Ovary (tissue), 9 donors: ENCODE measurements around the gene GCGR. TPM values are rescaled to one million over a fixed set of nuclear protein-coding genes. Genes with fewer than 3 reads are reported as not detected.
A peak's percentile ranks its signal among the peaks of the same experiment; 100 is the strongest.

ENCODE experiments used
- DNase-seq, 5 donors: peaks; one replicate each; pipeline ENCODE4 v3.0.0-alpha.2; 2019 to 2020
- H3K27ac ChIP-seq, 2 donors: fragments of 200-600 bp; one replicate each; pipeline versions ENCODE4 v1.5.1 to v1.8.0; 2019 to 2022
- H3K27me3 ChIP-seq: fragments of 200-600 bp; one replicate; pipeline ENCODE4 v1.8.0; 2022
- H3K36me3 ChIP-seq: fragments of 200-600 bp; sonication (generic); one replicate; pipeline ENCODE4 v1.5.1; 2019
- H3K4me1 ChIP-seq: one replicate; pipeline ENCODE4 v1.8.1; 2013; ENCODE audit warnings: mild to moderate bottlenecking, moderate library complexity; ENCODE audit not compliant: insufficient read depth
- H3K4me3 ChIP-seq: fragments of 200-600 bp; sonication (generic); one replicate; pipeline ENCODE4 v1.5.1; 2017
- H3K9me3 ChIP-seq, 2 donors: fragments of 200-600 bp in 1 of 2; sonication (generic) in 1 of 2; one replicate each; pipeline versions ENCODE4 v1.5.1 to v1.8.1; 2013 to 2019; ENCODE audit warnings: mild to moderate bottlenecking in 1 of 2, moderate library complexity in 1 of 2
- CTCF ChIP-seq, 3 donors: fragments of 450-650 bp in 2 of 3; fragments of 200-600 bp in 1 of 3; IDR thresholded peaks; one replicate each; pipeline versions ENCODE4 v1.5.1 to v1.8.0; 2016 to 2022; ENCODE audit warnings: antibody characterized with exemption in 3 of 3, mild to moderate bottlenecking in 1 of 3
- EP300 ChIP-seq: sonication (generic); formaldehyde crosslinking; IDR thresholded peaks from one replicate; pipeline ENCODE4 v1.6.1; 2017; ENCODE audit warnings: antibody characterized with exemption
- POLR2A ChIP-seq: fragments of 450-650 bp; IDR thresholded peaks from one replicate; pipeline ENCODE4 v1.6.1; 2017; ENCODE audit warnings: antibody characterized with exemption, mild to moderate bottlenecking, moderate library complexity
- WGBS, 3 donors: extraction: QIAGEN DNeasy Blood & Tissue Kit in 1 of 3; methylation state at CpG; one replicate each; pipeline versions ENCODE4 v1.1.5 to v1.1.7; 2013 to 2017; 5-methylcytosine and 5-hydroxymethylcytosine counted together
- intact Hi-C, 4 donors: fragments of 100-400 bp; cut with DNase I; formaldehyde crosslinking; loops; one replicate each; pipeline versions ENCODE4 v1.11.0 to v1.15.1; 2022 to 2023
- polyA plus RNA-seq, 2 donors: library from polyadenylated mRNA; stranded (reverse); fragments of 200-250 nt in 1 of 2; fragments of 350-450 nt in 1 of 2; fragmentation: Illumina TruSeq in 1 of 2; extraction: RNeasy Lipid Tissue Mini Kit (QIAGEN cat#74804) in 1 of 2; gene quantifications; one replicate each; pipeline ENCODE4 v1.2.3, GENCODE V29; 2013 to 2014
- total RNA-seq, 7 donors: library from RNA; depleted of rRNA in 2 of 7; stranded (reverse); fragments of >200 nt in 2 of 7; fragmentation: NEBNext Ultra II Directional in 3 of 7; extraction: Animal tissue kit (Norgen Biotek cat#: 25700) in 3 of 7; gene quantifications; one replicate each; pipeline versions ENCODE4 v1.1.0 to v1.2.4, GENCODE V29; 2016 to 2023
- donor health status: DM: no; HTN: no; CAD: no; lungs with moderate emphysema.
- donor health status: DM: no; HTN: no; CAD: no.
- donor health status: Bipolar disorder and iron deficiency.
- donor health status: DM: yes; HTN: yes; CAD: no.
- donor health status: DM: no; HTN: no; CAD: no.
- donor health status: DM: yes; HTN: yes; CAD: no.

Gene GCGR
- total and polyA plus RNA-seq, 9 donors: not detected

- TF ChIP-seq CTCF (IDR thresholded peaks at IDR 0.05): no peak
- no peak for TF ChIP-seq POLR2A
- no peak for TF ChIP-seq EP300
- Histone ChIP-seq H3K4me3 (no peak overlapping the region), H3K27me3 (no peaks in the 10 kb centered on the region), H3K9me3 (no peaks in the 10 kb centered on the region), H3K4me1 (peaks cover 16% of the 10 kb centered on the region), H3K27ac (no peak overlapping the region), H3K36me3 (no peaks in the 10 kb centered on the region)
- DNase-seq: no peak
- intact Hi-C loops: no loop called here
- 79 to 88% (median 85%) methylated on average over 6 of the region's 6 CpGs for WGBS, 3 donors
Observed at GRCh38 chr17:81829858-81830257, 25.9 kb downstream of the GCGR start.

- WGBS, 3 donors: 86 to 89% (median 88%) methylated on average over 7 of the region's 7 CpGs
- H3K4me1 ChIP-seq: peaks cover 16% of the 10 kb centered on the region
- intact Hi-C loops: no loop called here
- no peak for DNase-seq
- H3K4me3 ChIP-seq: no peak overlapping the region
- H3K27ac ChIP-seq: no peak overlapping the region
- no peaks in the 10 kb centered on the region for H3K27me3 ChIP-seq
- TF ChIP-seq EP300 (no peak), CTCF (IDR thresholded peaks at IDR 0.05) (no peak), POLR2A (no peak)
- no peaks in the 10 kb centered on the region for H3K9me3 ChIP-seq
- no peaks in the 10 kb centered on the region for H3K36me3 ChIP-seq
Observed at GRCh38 chr17:81831563-81831956, 27.6 kb downstream of the GCGR start.

GRCh38 chr17:81831957-81832607 lies 28.1 kb downstream of the GCGR start:
- no peaks in the 10 kb centered on the region for H3K27me3 ChIP-seq
- TF ChIP-seq POLR2A (no peak), EP300 (no peak)
- H3K9me3 ChIP-seq: no peaks in the 10 kb centered on the region
- H3K27ac ChIP-seq: peak overlapping the region in 1 of 2 donors; percentile 55
- no peak for DNase-seq
- H3K4me1 ChIP-seq: peaks cover 16% of the 10 kb centered on the region
- WGBS, 3 donors: 35 to 39% (median 36%) methylated on average over 18 of the region's 18 CpGs
- no peaks in the 10 kb centered on the region for H3K36me3 ChIP-seq
- intact Hi-C loops: no loop called here
- peak overlapping the region; percentile 49 for H3K4me3 ChIP-seq

GRCh38 chr17:81832608-81833159 lies 28.7 kb downstream of the GCGR start:
- intact Hi-C loops: no loop called here
- WGBS, 3 donors: 0 to 1% (median 1%) methylated on average over 34 to 64 of the region's 65 CpGs

More at GRCh38 chr17:81832608-81833159, 28.7 kb downstream of the GCGR start:
- Histone ChIP-seq H3K27me3 (no peaks in the 10 kb centered on the region), H3K27ac (peak overlapping the region in 1 of 2 donors; percentile 55), H3K36me3 (no peaks in the 10 kb centered on the region), H3K4me3 (peak overlapping the region; percentile 49), H3K9me3 (no peaks in the 10 kb centered on the region), H3K4me1 (peaks cover 16% of the 10 kb centered on the region)
- peak in 3 of 5 donors; percentile 27 to 61 (median 47) for DNase-seq
- TF ChIP-seq CTCF (IDR thresholded peaks at IDR 0.05): no peak
- TF ChIP-seq POLR2A: no peak
- no peak for TF ChIP-seq EP300
